Measurements from ENCODE around the gene ELF4. TPM values are rescaled to one million over a fixed set of nuclear protein-coding genes. Genes with fewer than 3 reads are reported as not detected.

ELF4 gene
- total RNA-seq, 4 donors from 2014 or later, result 6.2 to 9.9 (median 9.4) TPM

DNA sequence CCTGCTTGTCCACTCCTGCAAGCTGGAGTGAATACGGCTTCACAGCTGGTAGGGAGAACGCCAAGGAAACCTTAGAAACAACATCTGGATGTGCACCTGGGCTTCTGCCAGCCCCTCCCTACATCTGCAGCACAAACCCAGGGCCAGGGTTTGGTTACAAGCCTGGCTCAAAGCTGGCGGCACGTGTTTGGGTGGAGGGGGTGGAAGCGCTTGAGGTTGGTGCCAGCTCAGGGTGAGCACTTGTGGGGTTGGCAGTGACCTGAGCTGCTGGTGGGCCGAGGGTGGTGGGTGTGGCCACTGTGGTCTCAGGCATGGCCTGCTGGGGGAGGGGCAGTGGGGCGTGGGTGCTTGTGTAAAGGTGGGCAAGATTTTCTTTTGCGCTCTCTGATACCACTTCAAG, 15.6 kb downstream of the ELF4 start:
- Histone ChIP-seq H3K36me3 (no peaks in the 10 kb centered on the region), H3K27ac (replicated peaks in 1 of 4) (no peak overlapping the region), H3K4me1 (peaks cover 14 to 26% (median 17%) of the 10 kb centered on the region in 4 donors), H3K27me3 (no peaks in the 10 kb centered on the region), H3K4me3 (no peak overlapping the region), H3K9me3 (no peaks in the 10 kb centered on the region)
- no peak for DNase-seq (ENCODE audit: extremely low spot score)
- WGBS, result 78% methylated on average over 7 of the region's 8 CpGs
- no peak for TF ChIP-seq POLR2AphosphoS5 (IDR thresholded peaks at IDR 0.05)
- TF ChIP-seq, protein P1, sequence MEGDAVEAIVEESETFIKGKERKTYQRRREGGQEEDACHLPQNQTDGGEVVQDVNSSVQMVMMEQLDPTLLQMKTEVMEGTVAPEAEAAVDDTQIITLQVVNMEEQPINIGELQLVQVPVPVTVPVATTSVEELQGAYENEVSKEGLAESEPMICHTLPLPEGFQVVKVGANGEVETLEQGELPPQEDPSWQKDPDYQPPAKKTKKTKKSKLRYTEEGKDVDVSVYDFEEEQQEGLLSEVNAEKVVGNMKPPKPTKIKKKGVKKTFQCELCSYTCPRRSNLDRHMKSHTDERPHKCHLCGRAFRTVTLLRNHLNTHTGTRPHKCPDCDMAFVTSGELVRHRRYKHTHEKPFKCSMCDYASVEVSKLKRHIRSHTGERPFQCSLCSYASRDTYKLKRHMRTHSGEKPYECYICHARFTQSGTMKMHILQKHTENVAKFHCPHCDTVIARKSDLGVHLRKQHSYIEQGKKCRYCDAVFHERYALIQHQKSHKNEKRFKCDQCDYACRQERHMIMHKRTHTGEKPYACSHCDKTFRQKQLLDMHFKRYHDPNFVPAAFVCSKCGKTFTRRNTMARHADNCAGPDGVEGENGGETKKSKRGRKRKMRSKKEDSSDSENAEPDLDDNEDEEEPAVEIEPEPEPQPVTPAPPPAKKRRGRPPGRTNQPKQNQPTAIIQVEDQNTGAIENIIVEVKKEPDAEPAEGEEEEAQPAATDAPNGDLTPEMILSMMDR (IDR thresholded peaks at IDR 0.05), result no peak
- TF ChIP-seq EP300 (IDR thresholded peaks at IDR 0.05), result no peak
- TF ChIP-seq POLR2A (IDR thresholded peaks at IDR 0.05; ENCODE audit: low read depth), result no peak
- intact Hi-C loops (cut with DNase I), result no loop called here

DNA sequence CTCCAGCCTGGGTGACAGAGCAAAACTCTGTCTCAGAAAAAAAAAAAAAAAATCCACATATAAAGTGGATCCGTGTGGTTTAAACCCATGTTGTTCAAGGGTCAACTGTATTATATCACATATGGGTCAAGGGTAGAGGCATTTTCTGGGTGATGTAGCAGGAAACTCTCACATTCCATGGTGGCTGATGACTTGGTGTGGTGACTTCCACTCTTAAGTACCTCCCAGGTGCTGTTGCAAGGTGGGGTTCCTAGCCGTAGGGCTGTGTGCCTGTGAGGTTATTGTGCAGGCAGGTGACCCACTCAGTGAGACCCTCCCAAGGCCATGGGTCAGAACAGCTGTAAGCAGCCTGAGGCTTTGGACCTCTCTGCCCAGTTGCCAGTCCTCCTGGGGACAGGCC, 17.0 kb downstream of the ELF4 start:
- no peak overlapping the region for H3K27ac ChIP-seq (replicated peaks in 1 of 4)
- 80% methylated on average over 1 of the region's 2 CpGs for WGBS
- intact Hi-C loops (cut with DNase I), result no loop called here

DNA sequence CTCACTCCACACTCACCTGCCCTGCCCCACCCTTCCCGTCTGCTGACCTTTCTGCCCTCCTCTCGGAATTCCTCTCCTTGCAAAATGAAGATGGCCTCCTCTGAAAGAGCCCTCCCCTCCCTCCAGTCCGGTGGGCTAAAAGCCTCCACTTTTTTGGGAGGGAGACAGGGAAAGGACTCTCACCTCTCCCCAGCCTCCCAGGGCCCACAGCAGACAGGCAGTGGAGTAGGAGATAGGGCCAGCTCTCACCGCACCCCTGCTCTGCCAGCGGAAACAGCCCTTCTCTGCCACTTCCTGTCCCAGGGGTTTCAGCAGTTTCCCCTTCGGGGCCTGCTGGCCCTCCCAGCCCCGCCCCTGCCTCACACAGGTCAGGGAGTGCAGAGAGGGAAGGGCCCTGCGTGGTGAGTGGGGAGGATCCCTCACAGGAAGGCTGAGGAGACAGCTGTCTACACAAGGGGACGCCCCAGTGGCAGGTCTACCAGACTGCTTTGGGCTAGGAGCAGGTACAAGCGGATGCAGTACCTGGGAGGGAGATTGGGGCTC, 18.2 kb downstream of the ELF4 start:
- Histone ChIP-seq H3K27ac (replicated peaks in 1 of 4) (no peak overlapping the region), H3K4me1 (peaks cover 0 to 9% (median 0%) of the 10 kb centered on the region in 4 donors), H3K36me3 (no peaks in the 10 kb centered on the region), H3K27me3 (no peaks in the 10 kb centered on the region), H3K4me3 (no peak overlapping the region), H3K9me3 (no peaks in the 10 kb centered on the region)
- TF ChIP-seq POLR2A (IDR thresholded peaks at IDR 0.05; ENCODE audit: low read depth) (no peak), EP300 (IDR thresholded peaks at IDR 0.05) (no peak), POLR2AphosphoS5 (IDR thresholded peaks at IDR 0.05) (no peak)
- TF ChIP-seq, protein P1 (IDR thresholded peaks at IDR 0.05), result no peak
- no peak for DNase-seq (ENCODE audit: extremely low spot score)
- 69% methylated on average over 9 of the region's 10 CpGs for WGBS
- intact Hi-C loops (cut with DNase I), result no loop called here

More for the DNA sequence above, 17.0 kb downstream of the ELF4 start:
- Histone ChIP-seq H3K4me3 (no peak overlapping the region), H3K9me3 (no peaks in the 10 kb centered on the region), H3K4me1 (peaks cover 4 to 14% (median 6%) of the 10 kb centered on the region in 4 donors), H3K36me3 (no peaks in the 10 kb centered on the region), H3K27me3 (no peaks in the 10 kb centered on the region)
- no peak for TF ChIP-seq POLR2AphosphoS5 (IDR thresholded peaks at IDR 0.05)
- TF ChIP-seq EP300 (IDR thresholded peaks at IDR 0.05), result no peak
- TF ChIP-seq, protein P1 (IDR thresholded peaks at IDR 0.05), result no peak
- TF ChIP-seq POLR2A (IDR thresholded peaks at IDR 0.05; ENCODE audit: low read depth), result no peak
- no peak for DNase-seq (ENCODE audit: extremely low spot score)

DNA sequence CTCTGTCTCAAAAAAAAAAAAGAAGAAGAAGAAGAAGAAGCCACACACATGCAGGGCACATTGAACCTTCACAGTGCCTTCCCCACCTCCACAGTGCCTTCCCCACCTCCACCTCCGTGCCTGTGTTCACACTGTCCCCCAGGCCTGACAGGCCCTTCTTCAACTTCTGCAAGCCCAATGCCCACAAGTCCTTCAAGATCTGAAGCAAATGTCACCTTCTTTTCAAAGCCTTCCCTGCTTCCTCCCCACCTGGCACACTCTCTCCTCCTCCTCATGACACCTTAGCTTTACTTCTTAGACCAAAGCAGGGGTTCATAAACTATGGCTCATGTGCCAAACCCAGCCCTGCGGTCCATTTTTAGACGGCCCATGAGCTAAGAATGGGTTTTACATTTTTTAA, 19.9 kb downstream of the ELF4 start:
- no peak for DNase-seq (ENCODE audit: extremely low spot score)
- no peak for TF ChIP-seq POLR2AphosphoS5 (IDR thresholded peaks at IDR 0.05)
- TF ChIP-seq, protein P1 (IDR thresholded peaks at IDR 0.05), result no peak
- TF ChIP-seq EP300 (IDR thresholded peaks at IDR 0.05), result no peak
- no peak for TF ChIP-seq POLR2A (IDR thresholded peaks at IDR 0.05; ENCODE audit: low read depth)
- Histone ChIP-seq H3K9me3 (no peaks in the 10 kb centered on the region), H3K36me3 (no peaks in the 10 kb centered on the region), H3K4me3 (no peak overlapping the region), H3K27ac (replicated peaks in 1 of 4) (no peak overlapping the region), H3K4me1 (peaks cover 0 to 20% (median under 1%) of the 10 kb centered on the region in 4 donors), H3K27me3 (no peaks in the 10 kb centered on the region)
- WGBS, result 78% methylated on average over 3 of the region's 3 CpGs
- intact Hi-C loops (cut with DNase I), result no loop called here

All from esophagus muscularis mucosa (tissue), 4 donors.